ENCODE measurements around the gene ENDOD1.
"Not testable (repeated sequence)": the region's sequence is repeated elsewhere in the genome, so short reads cannot be mapped to it uniquely, and the experiment has no call there.

Gene ENDOD1

DNA sequence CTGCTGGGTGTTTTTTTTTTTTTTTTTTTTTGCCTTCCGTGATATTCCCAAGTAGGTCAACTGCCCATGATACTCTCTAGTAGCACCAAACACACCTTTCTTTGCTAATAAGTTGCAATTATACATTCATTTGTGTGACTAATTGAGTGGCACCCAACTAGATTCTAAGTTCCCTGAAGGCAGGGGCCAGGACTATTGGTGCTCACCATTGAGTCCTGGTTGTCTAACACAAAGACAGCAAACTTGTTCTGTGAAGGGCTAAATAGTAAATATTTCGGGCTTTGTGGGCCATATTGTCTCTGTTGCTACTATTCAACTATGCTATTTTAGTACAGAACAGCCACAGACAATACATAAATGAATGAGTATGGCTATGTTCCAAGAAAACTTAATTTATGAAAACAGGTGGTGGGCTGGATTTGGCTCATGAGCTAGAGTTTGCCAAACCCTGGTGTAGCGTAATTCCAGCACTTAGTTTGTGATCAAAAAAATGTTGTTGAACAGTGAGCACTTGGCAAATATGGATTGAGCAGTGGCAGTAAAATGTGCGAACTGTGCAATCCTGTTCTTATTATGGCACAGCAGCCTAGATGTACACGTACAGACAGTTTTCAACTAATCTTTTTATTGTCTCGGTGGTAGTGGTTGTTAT is 11.3 kb downstream of the ENDOD1 start:
- in situ Hi-C loops (cut with MboI; ENCODE audit: low sequenced_read_pairs), result no loop called here

DNA sequence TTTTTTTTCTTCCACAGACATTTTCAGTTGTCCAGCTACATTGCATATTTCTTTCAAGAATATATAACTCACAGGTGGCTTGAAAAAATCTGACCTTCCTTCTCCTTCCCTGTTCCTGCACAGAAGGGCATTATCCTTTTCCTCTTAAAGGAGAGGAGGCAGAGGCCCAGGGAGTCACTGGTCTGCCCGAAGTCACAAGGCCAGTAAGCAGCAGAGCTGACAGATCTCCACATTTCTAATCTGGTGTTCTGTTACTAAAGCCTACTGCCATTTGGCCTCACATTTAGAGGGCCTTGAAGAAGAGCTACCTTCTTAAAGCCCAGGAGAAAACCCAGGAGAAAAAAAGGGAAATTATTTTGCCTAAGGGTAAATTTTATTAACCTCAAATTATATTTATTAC is 12.3 kb downstream of the ENDOD1 start:
- in situ Hi-C loops (cut with MboI; ENCODE audit: low sequenced_read_pairs), result no loop called here

GRCh38 chr11:95102733-95103132 is 13.1 kb downstream of the ENDOD1 start:
- in situ Hi-C loops (cut with MboI; ENCODE audit: low sequenced_read_pairs), result no loop called here

GRCh38 chr11:95103701-95104100 is 14.1 kb downstream of the ENDOD1 start:
- in situ Hi-C loops (cut with MboI; ENCODE audit: low sequenced_read_pairs), result no loop called here

DNA sequence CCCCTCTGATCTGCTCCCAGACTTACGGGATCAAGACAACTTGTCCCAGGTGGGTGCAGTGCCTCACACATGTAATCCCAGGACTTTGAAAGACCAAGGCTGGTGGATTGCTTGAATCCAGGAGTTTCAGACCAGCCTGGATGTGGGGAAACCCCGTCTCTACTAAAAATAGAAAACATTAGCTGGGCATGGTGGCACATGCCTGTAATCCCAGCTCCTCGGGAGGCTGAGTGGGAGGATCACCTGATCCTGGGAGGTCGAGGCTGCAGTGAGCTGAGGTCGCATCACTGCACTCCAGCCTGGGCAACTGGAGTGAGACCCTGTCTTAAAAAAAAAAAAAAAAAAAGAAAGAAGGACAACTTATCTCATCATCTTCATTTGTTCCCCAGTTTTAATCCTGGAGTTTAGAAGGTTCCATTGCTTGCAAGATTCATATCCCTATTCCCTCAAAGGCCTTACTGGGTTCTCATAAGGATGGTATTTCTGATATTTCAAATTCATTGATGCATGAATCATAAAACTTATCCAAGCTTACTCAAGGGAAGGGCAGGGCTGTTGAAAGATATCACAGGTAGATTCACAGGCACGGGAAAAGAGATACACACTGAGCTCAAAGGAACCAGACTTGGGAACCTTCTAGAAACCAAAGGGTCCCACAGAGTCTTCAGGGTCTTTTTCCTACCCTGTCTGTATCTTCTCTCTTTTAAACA is 14.6 kb downstream of the ENDOD1 start:
- in situ Hi-C loops (cut with MboI; ENCODE audit: low sequenced_read_pairs), result no loop called here

DNA sequence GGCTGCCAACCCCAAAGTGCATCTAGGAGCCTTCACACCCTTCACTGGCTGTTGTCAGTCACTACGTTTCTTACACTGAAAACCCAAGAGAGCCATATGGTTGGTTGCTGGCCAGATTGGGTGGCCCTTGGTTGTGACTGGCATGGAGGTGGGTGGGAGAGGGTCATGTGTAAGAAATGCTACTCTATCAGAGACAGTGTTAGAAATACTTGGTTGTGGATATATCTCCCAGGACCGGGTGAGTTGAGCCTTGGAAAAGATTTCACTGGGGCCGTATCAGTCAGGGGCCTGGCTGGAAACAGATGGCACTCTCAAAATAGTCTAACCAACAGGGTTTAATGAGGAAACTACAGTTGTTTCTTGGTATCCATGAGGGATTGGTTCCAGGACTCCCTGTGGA is 15.2 kb downstream of the ENDOD1 start:
- in situ Hi-C loops (cut with MboI; ENCODE audit: low sequenced_read_pairs), result no loop called here

DNA sequence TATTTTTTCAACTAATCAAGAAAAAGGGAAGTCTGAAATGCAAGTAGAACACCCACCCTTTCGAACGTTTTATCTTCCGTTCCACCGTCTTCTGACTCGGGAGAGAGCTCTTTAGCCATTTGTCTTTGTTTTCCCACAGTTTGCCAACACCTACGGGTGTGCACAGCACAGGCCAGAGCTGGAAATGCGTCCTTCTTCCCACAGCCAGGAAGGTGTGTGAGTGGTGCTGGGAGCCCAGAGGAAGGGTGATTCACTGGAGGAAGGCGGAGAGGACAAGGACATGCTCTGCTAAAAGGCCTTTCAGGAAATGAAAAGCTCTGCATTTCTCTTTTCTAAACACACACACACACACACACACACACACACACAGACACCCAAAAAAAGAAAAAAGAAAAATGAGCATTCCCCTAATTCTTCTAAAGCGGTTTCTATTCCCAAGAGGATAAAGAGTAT is 18.5 kb downstream of the ENDOD1 start:
- in situ Hi-C loops (cut with MboI; ENCODE audit: low sequenced_read_pairs), result no loop called here

GRCh38 chr11:95108671-95109551 is 19.3 kb downstream of the ENDOD1 start:
- in situ Hi-C loops (cut with MboI; ENCODE audit: low sequenced_read_pairs), result no loop called here

GRCh38 chr11:95111471-95111870 is 21.8 kb downstream of the ENDOD1 start:
- in situ Hi-C loops (cut with MboI; ENCODE audit: low sequenced_read_pairs), result not testable (repeated sequence)

DNA sequence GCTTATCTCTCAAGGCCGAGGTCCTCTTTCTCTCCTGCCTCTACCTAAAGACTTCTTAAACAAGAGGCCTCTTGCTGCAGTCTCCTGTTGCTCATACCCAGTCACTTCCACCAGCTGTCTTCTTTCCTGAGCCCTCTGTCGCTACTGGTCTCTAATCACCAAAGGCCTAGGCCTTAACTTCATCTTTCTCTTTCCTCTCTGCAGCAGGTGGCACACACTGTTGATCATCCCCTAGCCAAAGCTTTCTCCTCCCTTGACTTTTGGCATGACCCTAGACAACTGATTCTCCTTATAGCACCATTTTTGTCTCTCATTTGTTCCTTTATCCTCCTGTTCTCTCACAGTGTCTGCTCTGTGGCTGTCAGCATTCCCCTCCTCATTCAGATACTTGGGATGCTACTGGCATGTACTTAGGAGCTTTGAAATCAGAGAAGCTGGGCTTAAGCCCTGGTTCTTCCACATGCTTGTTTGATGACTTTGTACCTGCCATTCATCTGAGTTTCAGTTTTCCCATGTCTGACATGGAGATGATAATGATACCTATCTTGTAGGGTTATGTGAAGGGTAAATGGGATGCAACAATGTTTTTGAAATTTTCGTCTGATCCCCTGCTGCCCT is 22.4 kb downstream of the ENDOD1 start:
- in situ Hi-C loops (cut with MboI; ENCODE audit: low sequenced_read_pairs), result no loop called here

- in situ Hi-C loops (cut with MboI; ENCODE audit: low sequenced_read_pairs), result no loop called here
Measured at GRCh38 chr11:95115597-95115996, 26.0 kb downstream of the ENDOD1 start.

DNA sequence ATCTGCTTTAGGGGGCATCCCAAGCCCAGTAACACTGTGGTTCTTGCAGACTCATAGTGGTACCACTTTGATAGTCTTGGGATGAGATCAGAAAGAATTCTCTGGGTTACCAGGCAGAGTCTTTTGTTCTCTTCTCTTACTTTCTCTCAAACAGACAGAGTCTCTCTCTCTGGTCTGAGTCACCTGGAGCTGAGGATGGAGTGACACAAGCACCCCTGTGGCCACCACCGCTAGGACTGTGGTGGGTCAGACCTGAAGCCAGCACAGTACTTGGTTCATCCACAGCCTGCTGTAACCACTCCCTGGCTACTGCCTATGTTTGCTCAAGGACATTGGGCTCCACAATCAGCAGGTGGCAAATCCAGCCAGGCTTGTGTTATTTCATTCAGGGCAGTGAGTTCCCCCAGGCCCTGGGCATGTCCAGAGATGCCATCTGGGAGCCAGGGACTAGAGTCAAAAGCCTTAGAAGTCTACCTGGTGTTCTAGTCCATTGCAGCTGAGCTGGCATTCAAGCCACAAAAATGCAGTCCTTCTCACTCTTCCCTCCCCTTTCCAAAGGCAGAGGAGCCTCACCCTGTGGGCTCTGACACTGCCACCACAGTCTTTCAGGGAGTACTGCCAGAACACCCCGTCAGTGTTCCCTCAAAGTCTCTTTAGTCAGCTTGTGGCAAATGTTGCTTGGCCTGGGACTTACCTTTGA is 29.9 kb downstream of the ENDOD1 start:
- in situ Hi-C loops (cut with MboI; ENCODE audit: low sequenced_read_pairs), result no loop called here

- in situ Hi-C loops (cut with MboI; ENCODE audit: low sequenced_read_pairs), result no loop called here
Measured at GRCh38 chr11:95121698-95122097, 32.1 kb downstream of the ENDOD1 start.

DNA sequence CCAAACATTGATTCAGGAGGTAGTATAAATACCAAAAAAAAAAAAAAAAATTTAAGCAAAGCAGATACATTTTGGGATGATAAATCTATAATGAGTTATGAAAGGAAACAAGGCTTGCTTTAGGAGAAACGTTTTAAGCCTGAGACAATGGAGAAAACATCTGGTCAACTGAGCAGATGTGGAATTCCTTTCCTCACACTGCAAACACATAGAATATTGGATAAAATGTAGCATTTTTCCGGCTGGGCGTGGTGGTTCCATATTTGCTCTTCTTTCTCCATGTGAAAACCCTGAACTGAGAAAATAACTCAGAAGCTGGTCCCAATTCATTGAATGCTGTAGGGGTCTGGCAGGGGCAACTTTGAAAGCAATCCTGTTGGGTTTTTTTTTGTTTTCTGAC is 33.9 kb downstream of the ENDOD1 start:
- in situ Hi-C loops (cut with MboI; ENCODE audit: low sequenced_read_pairs), result no loop called here

GRCh38 chr11:95128602-95129001 is 39.0 kb downstream of the ENDOD1 start:
- in situ Hi-C loops (cut with MboI; ENCODE audit: low sequenced_read_pairs), result no loop called here

DNA sequence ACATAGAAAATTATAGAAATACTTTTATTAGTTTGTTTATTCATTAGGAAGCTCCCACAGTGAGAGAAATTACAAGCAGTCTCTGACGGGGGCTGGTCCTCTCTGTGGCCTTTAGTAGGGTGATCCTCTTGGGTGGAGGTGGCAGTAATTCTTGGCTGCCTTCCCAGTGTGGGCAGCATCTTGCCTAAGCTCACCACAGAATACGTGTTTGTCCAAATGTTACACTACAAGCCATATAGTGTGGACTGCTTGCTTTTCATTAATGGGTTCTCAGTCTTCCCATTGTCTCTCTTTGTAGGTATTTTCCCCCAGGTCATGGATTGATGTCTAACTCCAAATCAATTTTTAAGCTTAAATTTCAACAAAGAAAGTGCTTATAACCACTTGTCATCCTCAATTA is 43.3 kb downstream of the ENDOD1 start:
- in situ Hi-C loops (cut with MboI; ENCODE audit: low sequenced_read_pairs), result no loop called here

DNA sequence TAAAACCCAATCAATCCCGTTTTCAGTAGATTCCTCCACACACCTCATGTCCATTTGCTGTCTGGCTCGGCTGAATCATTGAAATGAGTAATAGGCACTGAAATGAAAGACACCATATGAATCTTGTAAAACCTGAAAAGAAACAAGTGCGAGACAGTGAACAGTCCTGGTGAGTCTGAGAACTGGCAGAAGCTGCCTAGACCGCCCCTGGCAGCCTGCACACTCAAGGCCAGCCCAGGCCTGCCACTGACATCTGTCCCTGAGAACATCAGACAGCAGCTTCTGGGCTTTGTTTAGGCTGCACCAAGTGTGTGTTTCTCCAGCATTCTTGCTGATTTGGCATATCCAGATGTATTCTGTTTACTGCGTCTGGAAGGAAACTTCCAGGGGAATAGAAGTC is 44.8 kb downstream of the ENDOD1 start:
- in situ Hi-C loops (cut with MboI; ENCODE audit: low sequenced_read_pairs), result no loop called here

DNA sequence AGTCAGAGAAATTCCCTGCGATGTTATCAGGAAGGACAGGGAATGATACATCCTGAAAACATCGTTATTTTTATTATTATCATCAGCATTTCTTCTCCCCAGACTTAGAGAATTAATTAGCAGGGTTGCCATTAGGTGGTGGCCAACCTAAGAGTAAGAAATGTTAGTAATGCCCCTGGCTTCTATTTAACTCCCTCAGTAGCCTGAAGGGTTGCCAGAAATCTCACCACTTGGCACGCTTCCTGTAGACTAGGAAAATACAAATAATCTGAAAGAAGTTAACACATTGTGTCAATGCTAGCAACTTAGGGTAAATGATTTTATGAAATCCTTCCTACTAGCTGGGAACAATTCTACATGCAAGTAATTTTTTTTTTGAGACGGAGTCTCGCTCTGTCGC is 45.5 kb downstream of the ENDOD1 start:
- in situ Hi-C loops (cut with MboI; ENCODE audit: low sequenced_read_pairs), result no loop called here

DNA sequence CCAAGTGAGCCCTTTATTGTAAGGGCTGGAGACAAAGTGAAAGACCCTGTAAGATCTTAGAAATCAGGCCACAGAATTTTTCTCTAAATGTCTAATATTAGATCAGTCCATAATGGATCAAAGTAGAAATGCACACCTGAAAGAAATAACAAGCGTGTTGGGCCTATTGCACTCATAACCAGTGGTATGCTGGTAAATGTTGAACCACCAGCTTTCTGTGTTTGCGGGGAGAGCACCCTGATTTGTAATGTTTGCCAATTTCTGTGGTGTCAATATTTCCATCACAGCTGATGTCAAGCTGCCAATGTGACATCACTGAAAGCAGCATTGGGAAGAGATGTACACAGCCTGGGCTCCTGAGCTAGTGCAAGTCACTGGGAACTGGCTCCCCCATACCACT is 46.2 kb downstream of the ENDOD1 start:
- in situ Hi-C loops (cut with MboI; ENCODE audit: low sequenced_read_pairs), result no loop called here

DNA sequence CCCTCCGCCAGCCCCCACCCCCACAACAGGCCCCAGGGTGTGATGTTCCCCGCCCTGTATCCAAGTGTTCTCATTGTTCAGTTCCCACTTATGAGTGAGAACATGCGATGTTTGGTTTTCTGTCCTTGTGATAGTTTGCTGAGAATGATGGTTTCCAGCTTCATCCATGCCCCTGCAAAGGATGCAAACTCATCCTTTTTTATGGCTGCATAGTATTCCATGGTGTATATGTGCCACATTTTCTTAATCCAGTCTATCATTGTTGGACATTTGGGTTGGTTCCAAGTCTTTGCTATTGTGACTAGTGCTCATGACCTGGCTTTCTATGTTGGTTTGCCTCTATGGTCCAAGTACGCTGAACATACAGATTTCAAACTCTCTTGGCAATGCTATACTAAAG is 47.1 kb downstream of the ENDOD1 start:
- in situ Hi-C loops (cut with MboI; ENCODE audit: low sequenced_read_pairs), result not testable (repeated sequence)

DNA sequence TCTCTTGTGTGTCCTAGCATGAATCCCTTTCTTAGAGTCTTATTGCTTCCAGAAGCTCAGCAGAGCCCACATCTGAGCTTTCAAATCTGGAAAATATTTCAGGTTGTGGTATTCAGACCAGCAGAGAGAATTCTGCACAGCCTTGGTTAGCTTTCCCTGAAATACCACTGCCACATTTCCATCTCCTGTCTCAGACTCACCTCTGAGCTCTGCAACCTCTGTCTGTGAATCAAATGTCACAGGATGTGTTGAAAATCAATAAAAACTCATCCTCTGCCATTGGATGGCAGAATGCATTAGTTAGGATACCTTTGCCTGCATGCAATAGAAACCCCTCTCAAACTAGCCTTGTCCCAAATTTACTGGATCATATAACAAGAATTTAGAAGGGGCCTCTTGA is 47.7 kb downstream of the ENDOD1 start:
- in situ Hi-C loops (cut with MboI; ENCODE audit: low sequenced_read_pairs), result no loop called here

Data from HL-60/S4 treated with phorbol 12-myristate 13-acetate at 8.2 ng/mL for 4 days and 3 days (cell line).